ENCODE data around the gene LCP1.

DNA sequence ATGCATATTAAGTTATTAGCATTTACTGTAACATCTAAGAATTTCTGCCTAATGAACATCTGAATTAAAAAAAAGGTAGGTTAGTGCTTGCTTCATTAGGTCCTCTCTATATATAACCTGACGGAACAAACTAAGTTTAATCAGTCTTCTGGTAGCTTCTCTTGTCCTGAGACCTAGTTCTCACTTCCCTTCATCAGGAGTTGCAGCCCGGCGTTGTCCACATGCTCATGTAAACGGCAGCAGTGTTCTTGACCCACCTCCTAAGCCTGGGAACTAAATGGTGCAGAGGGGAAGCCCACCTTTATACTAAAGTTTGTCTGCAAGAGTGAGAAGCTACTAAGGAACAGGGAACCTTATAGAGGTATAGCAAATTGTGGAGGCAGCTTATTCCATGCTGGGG, 45.3 kb downstream of the LCP1 start:
- TF ChIP-seq, protein P1, sequence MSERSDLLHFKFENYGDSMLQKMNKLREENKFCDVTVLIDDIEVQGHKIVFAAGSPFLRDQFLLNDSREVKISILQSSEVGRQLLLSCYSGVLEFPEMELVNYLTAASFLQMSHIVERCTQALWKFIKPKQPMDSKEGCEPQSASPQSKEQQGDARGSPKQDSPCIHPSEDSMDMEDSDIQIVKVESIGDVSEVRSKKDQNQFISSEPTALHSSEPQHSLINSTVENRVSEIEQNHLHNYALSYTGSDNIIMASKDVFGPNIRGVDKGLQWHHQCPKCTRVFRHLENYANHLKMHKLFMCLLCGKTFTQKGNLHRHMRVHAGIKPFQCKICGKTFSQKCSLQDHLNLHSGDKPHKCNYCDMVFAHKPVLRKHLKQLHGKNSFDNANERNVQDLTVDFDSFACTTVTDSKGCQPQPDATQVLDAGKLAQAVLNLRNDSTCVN (CRISPR knock-in tag; IDR thresholded peaks at IDR 0.05; ENCODE audit: borderline replicate concordance), result no peak
- TF ChIP-seq ETV6 (CRISPR knock-in tag; conservative IDR thresholded peaks at IDR 0.05), result no peak
- TF ChIP-seq BRCA1 (CRISPR knock-in tag; IDR thresholded peaks at IDR 0.05), result no peak
- TF ChIP-seq ZBTB1 (CRISPR knock-in tag; IDR thresholded peaks at IDR 0.05; ENCODE audit: borderline replicate concordance), result no peak
- TF ChIP-seq, protein P2, sequence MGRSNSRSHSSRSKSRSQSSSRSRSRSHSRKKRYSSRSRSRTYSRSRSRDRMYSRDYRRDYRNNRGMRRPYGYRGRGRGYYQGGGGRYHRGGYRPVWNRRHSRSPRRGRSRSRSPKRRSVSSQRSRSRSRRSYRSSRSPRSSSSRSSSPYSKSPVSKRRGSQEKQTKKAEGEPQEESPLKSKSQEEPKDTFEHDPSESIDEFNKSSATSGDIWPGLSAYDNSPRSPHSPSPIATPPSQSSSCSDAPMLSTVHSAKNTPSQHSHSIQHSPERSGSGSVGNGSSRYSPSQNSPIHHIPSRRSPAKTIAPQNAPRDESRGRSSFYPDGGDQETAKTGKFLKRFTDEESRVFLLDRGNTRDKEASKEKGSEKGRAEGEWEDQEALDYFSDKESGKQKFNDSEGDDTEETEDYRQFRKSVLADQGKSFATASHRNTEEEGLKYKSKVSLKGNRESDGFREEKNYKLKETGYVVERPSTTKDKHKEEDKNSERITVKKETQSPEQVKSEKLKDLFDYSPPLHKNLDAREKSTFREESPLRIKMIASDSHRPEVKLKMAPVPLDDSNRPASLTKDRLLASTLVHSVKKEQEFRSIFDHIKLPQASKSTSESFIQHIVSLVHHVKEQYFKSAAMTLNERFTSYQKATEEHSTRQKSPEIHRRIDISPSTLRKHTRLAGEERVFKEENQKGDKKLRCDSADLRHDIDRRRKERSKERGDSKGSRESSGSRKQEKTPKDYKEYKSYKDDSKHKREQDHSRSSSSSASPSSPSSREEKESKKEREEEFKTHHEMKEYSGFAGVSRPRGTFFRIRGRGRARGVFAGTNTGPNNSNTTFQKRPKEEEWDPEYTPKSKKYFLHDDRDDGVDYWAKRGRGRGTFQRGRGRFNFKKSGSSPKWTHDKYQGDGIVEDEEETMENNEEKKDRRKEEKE (IDR thresholded peaks at IDR 0.05), result no peak
- TF ChIP-seq ATF1 (CRISPR knock-in tag; IDR thresholded peaks at IDR 0.05), result no peak
- no peak for TF ChIP-seq POLR2AphosphoS5 (IDR thresholded peaks at IDR 0.05; ENCODE audit: low read depth, low read length)
- TF ChIP-seq MXI1 (IDR thresholded peaks at IDR 0.05; ENCODE audit: borderline replicate concordance, low read depth, low read length), result no peak
- no peak for TF ChIP-seq ZFY (CRISPR knock-in tag; IDR thresholded peaks at IDR 0.05)
